ENCODE data around the gene LAMA4.

- TF ChIP-seq CTCF (IDR thresholded peaks at IDR 0.05) (no peak), POLR2A (IDR thresholded peaks at IDR 0.05) (no peak)
Observed at GRCh38 chr6:112207776-112208175, 46.6 kb downstream of the LAMA4 start.

All from testis (tissue), 2 donors.